HEK293T (cell line): ENCODE measurements around the gene AKNA.
A peak's percentile ranks its signal among the peaks of the same experiment; 100 is the strongest.

ENCODE experiments used
- CTCF ChIA-PET: fragments of 350-600 bp; formaldehyde crosslinking; extraction: SDS; loops from one replicate; lab custom pipeline; 2021; ENCODE audit warnings: antibody characterized with exemption, inconsistent platforms; lab: Yijun Ruan, JAX
- POLR2A ChIA-PET: fragments of 350-600 bp; formaldehyde crosslinking; extraction: SDS; loops from one replicate; lab custom pipeline; 2020; ENCODE audit warnings: antibody characterized with exemption, inconsistent platforms; lab: Yijun Ruan, JAX
- DNase-seq: peaks from one replicate; pipeline ENCODE4 v3.0.0; 2012; ENCODE audit warnings: mixed read lengths; ENCODE audit errors: extremely low spot score
- ARNT ChIP-seq: fragments of 450-650 bp; IDR thresholded peaks from 2 replicates; pipeline ENCODE4 v1.6.1; 2017; ENCODE audit warnings: mild to moderate bottlenecking
- BHLHE40 ChIP-seq: fragments of 450-650 bp; IDR thresholded peaks from 2 replicates; pipeline ENCODE4 v1.6.1; 2016; ENCODE audit warnings: mild to moderate bottlenecking, moderate library complexity, borderline replicate concordance
- CTBP1 ChIP-seq: fragments of 450-650 bp; IDR thresholded peaks from 2 replicates; pipeline ENCODE4 v1.6.1; 2016; ENCODE audit warnings: borderline replicate concordance
- ELF4 ChIP-seq: fragments of 450-650 bp; IDR thresholded peaks from 2 replicates; pipeline ENCODE4 v1.6.1; 2017; ENCODE audit warnings: antibody characterized with exemption
- FOXA1 ChIP-seq: fragments of 450-650 bp; IDR thresholded peaks from 2 replicates; pipeline ENCODE4 v1.6.1; 2016; ENCODE audit warnings: mild to moderate bottlenecking
- FOXK2 ChIP-seq: fragments of 450-650 bp; IDR thresholded peaks from 2 replicates; pipeline ENCODE4 v1.6.1; 2016; ENCODE audit warnings: mild to moderate bottlenecking
- FOXM1 ChIP-seq: fragments of 450-650 bp; IDR thresholded peaks from 2 replicates; pipeline ENCODE4 v1.6.1; 2017; ENCODE audit warnings: mild to moderate bottlenecking, borderline replicate concordance
- HDGF ChIP-seq: fragments of 450-650 bp; IDR thresholded peaks from 2 replicates; pipeline ENCODE4 v1.6.1; 2017; ENCODE audit warnings: antibody characterized with exemption, borderline replicate concordance
- L3MBTL2 ChIP-seq: fragments of 450-650 bp; conservative IDR thresholded peaks from 2 replicates; pipeline ENCODE4 v1.6.1; 2016; ENCODE audit warnings: mild to moderate bottlenecking
- LEF1 ChIP-seq: fragments of 450-650 bp; IDR thresholded peaks from 2 replicates; pipeline ENCODE4 v1.6.1; 2017; ENCODE audit warnings: mild to moderate bottlenecking, borderline replicate concordance
- NFRKB ChIP-seq: fragments of 450-650 bp; IDR thresholded peaks from 2 replicates; pipeline ENCODE4 v1.6.1; 2016; ENCODE audit warnings: mild to moderate bottlenecking, moderate library complexity
- SP1 ChIP-seq: fragments of 450-650 bp; IDR thresholded peaks from 2 replicates; pipeline ENCODE4 v1.6.1; 2017
- SUZ12 ChIP-seq: fragments of 450-650 bp; IDR thresholded peaks from 2 replicates; pipeline ENCODE4 v1.6.1; 2016; ENCODE audit warnings: mild to moderate bottlenecking
- TARDBP ChIP-seq: fragments of 450-650 bp; IDR thresholded peaks from 2 replicates; pipeline ENCODE4 v1.6.1; 2016
- ZNF384 ChIP-seq: fragments of 450-650 bp; IDR thresholded peaks from 2 replicates; pipeline ENCODE4 v1.6.1; 2016
- TF ChIP-seq, protein P1 (sequence below): fragments of 450-650 bp; IDR thresholded peaks from 2 replicates; pipeline ENCODE4 v1.6.1; 2016

Gene AKNA

DNA sequence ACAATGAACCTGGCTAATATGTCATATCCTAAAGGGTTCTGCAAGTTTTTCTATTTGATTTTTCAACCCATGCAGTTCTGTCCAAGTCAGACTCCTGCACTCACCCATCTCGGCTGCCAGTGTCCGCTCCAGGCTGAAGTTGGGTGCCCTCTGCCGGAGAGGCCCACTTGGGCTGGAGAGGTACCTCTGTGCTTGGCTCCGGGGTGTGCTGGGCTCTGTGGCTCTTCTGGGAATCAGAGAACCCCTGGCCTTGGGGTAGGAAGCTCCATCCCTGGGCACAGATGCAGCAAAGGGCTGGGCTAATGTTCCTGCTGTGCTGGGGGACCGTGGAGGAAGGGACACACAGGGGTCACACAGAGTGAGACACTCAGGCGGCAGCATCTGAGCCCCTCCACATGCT is 32.0 kb downstream of the AKNA start:
- TF ChIP-seq ZNF384 (no peak), L3MBTL2 (no peak), HDGF (no peak), NFRKB (no peak), CTBP1 (no peak), TARDBP (no peak), LEF1 (no peak)
- ChIA-PET CTCF (interaction anchor here (0.5 kb wide), 1 partner anchor 241 kb away, joined by 4 read pairs; no protein-coding TSS in a partner anchor), POLR2A (interaction anchor here (0.9 kb wide), 1 partner anchor 232 kb away, joined by 3 read pairs; the partner anchor contains the start of gene ATP6V1G1)
- no peak for DNase-seq

DNA sequence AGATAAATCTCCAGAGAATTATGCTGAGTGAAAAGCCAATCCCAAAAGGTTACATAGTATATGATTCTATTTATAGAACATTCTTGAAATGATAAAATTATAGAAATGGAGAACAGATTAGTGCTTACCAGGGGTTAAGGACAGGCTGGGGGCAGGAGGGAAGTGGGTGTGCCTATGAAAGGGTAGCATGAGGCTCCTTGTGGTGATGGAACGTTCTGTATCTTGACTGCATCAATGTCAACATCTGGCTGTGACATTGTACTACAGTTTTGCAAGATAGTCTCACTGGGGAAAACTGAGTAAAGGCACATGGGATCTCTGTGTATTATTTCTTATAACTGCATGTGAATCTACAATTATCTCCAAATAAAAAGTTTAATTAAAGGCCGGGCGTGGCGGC is 35.9 kb downstream of the AKNA start:
- POLR2A ChIA-PET: no interaction called here
- no peak for DNase-seq
- CTCF ChIA-PET: no interaction called here

DNA sequence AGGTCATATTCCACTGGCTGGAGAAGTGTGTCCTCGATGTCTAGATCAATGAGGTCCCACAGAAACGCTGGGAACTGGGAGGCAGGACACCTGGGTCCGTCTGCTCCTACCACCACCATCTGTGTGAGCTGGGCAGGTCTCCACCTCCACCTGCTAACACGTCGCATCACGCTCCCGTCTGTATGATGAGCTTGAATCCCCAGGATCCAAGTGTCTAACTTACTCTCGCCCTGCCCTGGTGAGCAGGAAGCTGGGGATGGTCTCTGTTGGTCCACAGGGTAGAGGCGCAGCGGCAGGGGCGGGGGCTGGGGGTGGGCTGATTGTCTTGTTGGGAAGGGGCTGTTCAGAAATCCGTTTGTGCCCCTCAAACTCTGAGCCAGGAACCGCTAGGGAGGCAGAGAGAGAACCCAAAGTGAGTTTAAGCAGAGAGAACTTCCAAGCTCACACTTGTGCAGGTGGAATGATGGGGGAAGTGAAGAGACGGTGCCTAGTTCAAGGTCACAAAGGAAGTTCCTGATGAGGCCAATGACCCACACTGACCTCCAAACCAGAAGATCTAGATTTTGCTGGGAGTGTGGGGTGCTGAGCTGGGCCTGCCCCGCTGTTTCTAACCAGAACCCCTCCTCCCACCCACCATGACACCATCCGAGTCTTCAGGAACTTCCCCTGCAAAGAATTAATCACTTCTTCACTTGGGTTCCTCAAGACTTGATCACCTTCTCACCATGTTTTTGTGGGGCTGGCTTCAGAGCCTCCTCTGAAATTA is 37.0 kb downstream of the AKNA start:
- no peak for TF ChIP-seq L3MBTL2
- no peak for TF ChIP-seq LEF1
- no peak for TF ChIP-seq SUZ12
- no peak for TF ChIP-seq FOXM1
- no peak for TF ChIP-seq TARDBP
- TF ChIP-seq HDGF: no peak
- TF ChIP-seq BHLHE40: no peak
- no peak for TF ChIP-seq FOXA1
- no peak for TF ChIP-seq ZNF384
- no peak for TF ChIP-seq NFRKB
- TF ChIP-seq ELF4: no peak
- TF ChIP-seq, protein P1, sequence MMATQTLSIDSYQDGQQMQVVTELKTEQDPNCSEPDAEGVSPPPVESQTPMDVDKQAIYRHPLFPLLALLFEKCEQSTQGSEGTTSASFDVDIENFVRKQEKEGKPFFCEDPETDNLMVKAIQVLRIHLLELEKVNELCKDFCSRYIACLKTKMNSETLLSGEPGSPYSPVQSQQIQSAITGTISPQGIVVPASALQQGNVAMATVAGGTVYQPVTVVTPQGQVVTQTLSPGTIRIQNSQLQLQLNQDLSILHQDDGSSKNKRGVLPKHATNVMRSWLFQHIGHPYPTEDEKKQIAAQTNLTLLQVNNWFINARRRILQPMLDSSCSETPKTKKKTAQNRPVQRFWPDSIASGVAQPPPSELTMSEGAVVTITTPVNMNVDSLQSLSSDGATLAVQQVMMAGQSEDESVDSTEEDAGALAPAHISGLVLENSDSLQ: no peak
- no peak for TF ChIP-seq FOXK2
- TF ChIP-seq ARNT: no peak
- TF ChIP-seq SP1: no peak
- CTCF ChIA-PET: no interaction called here
- POLR2A ChIA-PET: no interaction called here
- DNase-seq: no peak

More for the DNA sequence above, 35.9 kb downstream of the AKNA start:
- TF ChIP-seq LEF1 (no peak), ARNT (no peak), TARDBP (no peak), HDGF (no peak), CTBP1 (no peak), SUZ12 (no peak), FOXM1 (no peak), ELF4 (no peak), ZNF384 (no peak), NFRKB (no peak), BHLHE40 (no peak), FOXK2 (no peak), L3MBTL2 (no peak), SP1 (no peak), FOXA1 (no peak)
- TF ChIP-seq, protein P1: no peak

DNA sequence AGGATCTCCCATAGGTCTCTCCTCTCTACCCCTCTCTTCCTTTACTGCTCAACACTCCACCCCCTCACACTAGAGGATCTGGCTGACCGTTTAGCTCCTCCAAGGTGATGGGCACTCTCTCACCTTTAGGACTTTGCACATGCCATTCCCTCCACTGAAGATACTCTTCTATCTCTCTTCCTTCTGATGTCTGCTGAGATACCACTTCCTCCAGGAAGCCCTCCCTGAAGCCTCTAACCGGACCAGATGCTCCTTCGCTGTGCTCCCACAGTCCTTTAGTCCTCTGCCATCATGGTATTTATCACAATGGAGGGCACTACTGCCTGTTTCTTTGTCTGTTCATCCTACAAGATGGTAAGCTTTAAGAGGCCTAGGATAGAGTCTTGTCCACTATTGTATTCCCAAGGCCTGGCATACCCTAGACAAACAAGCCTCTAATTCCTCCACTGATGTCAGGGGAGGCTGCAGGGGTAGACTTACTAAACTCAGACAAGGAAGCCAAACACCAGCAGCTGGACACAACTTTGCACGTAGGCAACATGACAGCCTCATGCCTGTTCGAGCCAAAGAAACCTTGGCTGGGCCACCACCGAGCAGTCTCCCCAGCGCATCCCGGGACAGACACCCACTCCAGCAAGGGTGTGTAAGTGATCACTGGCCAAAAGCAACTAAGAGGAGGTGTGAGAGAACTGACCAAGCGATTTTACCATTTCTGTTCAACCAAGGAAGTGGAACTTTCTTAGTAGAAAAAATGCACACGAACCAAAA is 37.9 kb downstream of the AKNA start:
- POLR2A ChIA-PET: no interaction called here
- TF ChIP-seq NFRKB: no peak
- CTCF ChIA-PET: no interaction called here
- no peak for DNase-seq

DNA sequence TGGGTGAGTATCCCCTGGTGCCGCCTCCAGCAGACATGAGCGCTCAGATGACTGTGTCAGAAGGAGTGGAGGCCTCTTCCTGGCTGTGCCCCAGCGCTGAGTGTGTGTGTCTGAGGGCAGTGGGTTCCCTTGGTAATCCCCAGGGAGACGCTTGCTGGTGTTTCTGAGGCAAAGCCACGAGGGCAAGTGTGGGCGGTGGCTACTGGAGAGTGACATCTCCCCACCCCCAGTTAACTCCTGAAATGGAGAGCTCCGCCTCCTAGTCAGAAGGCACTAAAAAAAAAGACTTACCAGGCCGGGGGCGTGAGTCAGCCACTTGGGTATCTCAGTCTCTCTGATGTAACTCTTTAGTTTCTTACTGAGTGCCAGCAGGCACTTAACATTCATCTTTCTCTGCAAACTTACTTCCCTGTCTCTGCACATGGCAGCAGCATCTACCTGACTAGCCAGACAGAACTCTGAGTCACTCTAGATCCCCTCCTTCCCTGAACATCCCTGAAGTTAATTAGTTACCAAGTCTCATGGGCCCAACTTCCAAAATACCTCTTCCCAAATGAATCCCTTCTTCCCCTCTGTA is 38.8 kb downstream of the AKNA start:
- peak; percentile 34 for DNase-seq
- ChIA-PET POLR2A (interaction anchor here (0.6 to 1.2 kb wide), 2 partner anchors 42 to 239 kb away, joined by 3 to 4 read pairs; partner anchors contain the start of gene ATP6V1G1), CTCF (interaction anchor here (0.6 kb wide), 1 partner anchor 510 kb away, joined by 3 read pairs; no protein-coding TSS in a partner anchor)
- TF ChIP-seq, protein P1: peak; percentile 59; the same call in 1 of the 2 replicates
- TF ChIP-seq SUZ12: no peak
- no peak for TF ChIP-seq FOXA1

DNA sequence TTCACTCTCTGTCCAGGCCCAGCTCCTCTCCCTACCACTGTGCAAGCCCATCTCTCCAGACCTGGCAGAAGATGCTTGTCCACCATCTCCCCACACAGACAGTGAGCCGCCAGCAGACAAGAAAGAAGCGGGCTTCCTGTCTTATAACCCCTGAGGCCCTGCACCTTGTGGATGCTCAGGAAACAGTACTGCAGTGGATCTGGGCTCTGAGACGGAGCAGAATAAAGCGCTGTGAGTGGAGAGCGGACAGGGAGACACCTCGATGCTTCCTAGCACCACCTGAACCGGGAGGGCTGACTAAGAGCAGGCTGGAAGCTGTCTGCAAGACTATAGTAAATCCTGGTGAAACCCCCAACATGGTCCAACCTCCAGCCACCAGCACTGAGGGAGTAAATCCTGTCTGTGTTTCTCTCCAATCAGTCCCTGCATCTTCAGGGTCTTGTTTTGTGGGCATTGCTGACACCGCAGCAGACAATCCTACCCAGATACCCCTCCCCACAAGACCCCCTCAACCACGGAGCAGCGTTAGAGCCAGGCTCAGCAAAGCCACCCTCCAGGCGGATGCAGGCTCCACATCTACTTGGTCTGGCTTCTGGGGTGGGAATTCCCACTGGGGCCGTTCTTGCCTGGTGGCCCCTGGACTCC is 39.4 kb downstream of the AKNA start:
- TF ChIP-seq, protein P1: no peak
- no peak for TF ChIP-seq SP1
- TF ChIP-seq ZNF384: no peak
- no peak for TF ChIP-seq L3MBTL2
- no peak for TF ChIP-seq BHLHE40
- no peak for TF ChIP-seq ELF4
- CTCF ChIA-PET: no interaction called here
- POLR2A ChIA-PET: interaction anchor here (1.2 kb wide), 1 partner anchor 42 kb away, joined by 4 read pairs; no protein-coding TSS in a partner anchor
- DNase-seq: no peak
